Heart right ventricle (tissue), 16 donors: ENCODE measurements around the gene DTNA. TPM values are rescaled to one million over a fixed set of nuclear protein-coding genes. Genes with fewer than 3 reads are reported as not detected.
"Not testable (repeated sequence)": the region's sequence is repeated elsewhere in the genome, so short reads cannot be mapped to it uniquely, and the experiment has no call there.

Source experiments
- ATAC-seq, 8 donors: fragments of 200-7000 bp; cut with Tn5 transposase; one replicate each; pipeline ENCODE4 v1.9.1; 2020; ENCODE audit warnings: mild to moderate bottlenecking in 8 of 8, moderate library complexity in 8 of 8, moderate number of reproducible peaks in 1 of 8
- DNase-seq, 2 donors: peaks; one replicate each; pipeline ENCODE4 v3.0.0-alpha.2; 2020
- H3K27ac ChIP-seq, 10 donors: fragments of 200-600 bp; sonication (generic) in 2 of 10; one replicate each; pipeline versions ENCODE4 v1.5.0 to v1.8.0; 2020 to 2022; ENCODE audit warnings: mild to moderate bottlenecking in 3 of 10
- H3K27me3 ChIP-seq, 7 donors: fragments of 200-600 bp; one replicate each; pipeline ENCODE4 v1.8.0; 2021 to 2022; ENCODE audit warnings: mild to moderate bottlenecking in 2 of 7
- H3K36me3 ChIP-seq, 9 donors: fragments of 200-600 bp; sonication (generic) in 1 of 9; one replicate each; pipeline versions ENCODE4 v1.5.0 to v1.8.0; 2020 to 2022; ENCODE audit warnings: mild to moderate bottlenecking in 2 of 9
- H3K4me1 ChIP-seq, 9 donors: fragments of 200-600 bp; sonication (generic) in 1 of 9; one replicate each; pipeline versions ENCODE4 v1.5.0 to v1.8.0; 2020 to 2022; ENCODE audit warnings: mild to moderate bottlenecking in 4 of 9
- H3K4me3 ChIP-seq, 10 donors: fragments of 200-600 bp; sonication (generic) in 2 of 10; one replicate each; pipeline versions ENCODE4 v1.5.0 to v1.8.0; 2020 to 2022; ENCODE audit warnings: mild to moderate bottlenecking in 7 of 10, moderate library complexity in 2 of 10
- H3K9me3 ChIP-seq, 11 donors: fragments of 200-600 bp in 10 of 11; sonication (generic) in 2 of 11; one replicate each; pipeline versions ENCODE4 v1.5.0 to v1.8.0; 2013 to 2022; ENCODE audit warnings: mild to moderate bottlenecking in 2 of 11, control low read depth in 1 of 11, moderate library complexity in 1 of 11
- CTCF ChIP-seq, 9 donors: fragments of 200-600 bp; sonication (generic) in 2 of 9; IDR thresholded peaks; one replicate each; pipeline versions ENCODE4 v1.5.0 to v1.8.0; 2021 to 2022; ENCODE audit warnings: antibody characterized with exemption in 9 of 9, mild to moderate bottlenecking in 5 of 9, moderate library complexity in 1 of 9
- WGBS, 2 donors: extraction: QIAGEN DNeasy Blood & Tissue Kit; methylation state at CpG; one replicate each; pipeline ENCODE4 v1.1.7; 2013; ENCODE audit warnings: inconsistent platforms in 1 of 2; 5-methylcytosine and 5-hydroxymethylcytosine counted together
- intact Hi-C, 10 donors: fragments of 100-400 bp; cut with DNase I; formaldehyde crosslinking; loops; one replicate each; pipeline versions ENCODE4 v1.11.1 to v1.14.2; 2022
- polyA plus RNA-seq, 2 donors: library from polyadenylated mRNA; stranded (reverse); fragments of 200-250 nt; gene quantifications; one replicate each; pipeline ENCODE4 v1.2.3, GENCODE V29; 2013
- total RNA-seq, 10 donors: library from RNA; stranded (reverse); fragmentation: NEBNext Ultra II Directional in 3 of 10; extraction: Animal tissue kit (Norgen Biotek cat#: 25700) in 3 of 10; gene quantifications; one replicate each; pipeline versions ENCODE4 v1.2.1 to v1.2.4, GENCODE V29; 2021 to 2023
- donor health status: Arrhythmogenic right ventricular cardiomyopathy.
- donor health status: ischemic (EF 13 %, LVEDD 7.1; RV severe dilation, severe dysfunction).
- donor health status: healthy with polysubstance abuse.
- donor health status: DM: no; HTN: yes; CAD: no.
- donor health status: DM: no; HTN: no; CAD: no.
- donor health status: ischemic (EF 25% LVEDD 6.9; RV normal size, moderate dysfunction).
- donor health status: ischemic (EF 25% LVEDD 5.7; RV mildly dilated, moderate dysfunction).
- donor health status: healthy.
- donor health status: DM: yes; HTN: yes; CAD: no.
- donor health status: Ischemic cardiomyopathy.
- donor health status: ischemic (EF 35%, LVEDD 5.7; RV mildly dilated, moderate dysfunction).
- donor health status: nonischemic (EF 11% LVEDD 7.7; RV severe dilation, severe dysfunction).
- donor health status: DM: yes; HTN: yes; CAD: no.
- donor health status: PGD.
- donor health status: ischemic (EF 29% LVEDD 5.4; RV normal size, mild dysfunction).
- donor health status: nonischemic (EF 23%, LVEDD 6.1; RV moderate dilation, normal function).

DTNA gene
- total and polyA plus RNA-seq, 12 donors: 65.4 to 198 (median 179) TPM

- no peaks in the 10 kb centered on the region for H3K36me3 ChIP-seq
- intact Hi-C loops: no loop called here
- 74 to 77% methylated on average over 3 of the region's 3 CpGs for WGBS, 2 donors
- DNase-seq (no peak), ATAC-seq (no peak)
- H3K27ac ChIP-seq: no peak overlapping the region
- no peaks in the 10 kb centered on the region for H3K27me3 ChIP-seq
- H3K9me3 ChIP-seq: no peaks in the 10 kb centered on the region
- H3K4me1 ChIP-seq: peaks cover 0 to 6% (median 0%) of the 10 kb centered on the region in 9 donors
- no peak for TF ChIP-seq CTCF (IDR thresholded peaks at IDR 0.05)
- no peak overlapping the region for H3K4me3 ChIP-seq
Observed at GRCh38 chr18:34904994-34905393, 194.9 kb downstream of the DTNA start.

GRCh38 chr18:34906985-34907384, 196.9 kb downstream of the DTNA start:
- DNase-seq, H3K27me3 ChIP-seq, H3K9me3 ChIP-seq, H3K36me3 ChIP-seq, intact Hi-C loops, H3K27ac ChIP-seq, H3K4me1 ChIP-seq, H3K4me3 ChIP-seq, ATAC-seq: not testable (repeated sequence)
- WGBS, 2 donors: 44 to 66% methylated on average over 1 of the region's 1 CpG

- H3K4me3 ChIP-seq: no peak overlapping the region
Observed at GRCh38 chr18:34909637-34910364, 199.7 kb downstream of the DTNA start.

GRCh38 chr18:34911081-34911480, 201.0 kb downstream of the DTNA start:
- no peak for DNase-seq
- no peak for ATAC-seq
- Histone ChIP-seq H3K36me3 (no peaks in the 10 kb centered on the region), H3K4me3 (no peak overlapping the region), H3K27ac (no peak overlapping the region), H3K9me3 (no peaks in the 10 kb centered on the region), H3K27me3 (no peaks in the 10 kb centered on the region), H3K4me1 (peaks cover 0 to 9% (median 0%) of the 10 kb centered on the region in 9 donors)
- 82 to 83% methylated on average over 2 of the region's 2 CpGs for WGBS, 2 donors
- intact Hi-C loops: no loop called here
- TF ChIP-seq CTCF (IDR thresholded peaks at IDR 0.05): no peak

More at GRCh38 chr18:34909637-34910364, 199.7 kb downstream of the DTNA start:
- intact Hi-C loops: no loop called here
- ATAC-seq: peak in 5 of 8 donors; percentile 24 to 87 (median 53)
- Histone ChIP-seq H3K4me1 (peaks cover 0 to 9% (median 0%) of the 10 kb centered on the region in 9 donors), H3K27me3 (no peaks in the 10 kb centered on the region), H3K27ac (peak overlapping the region in 1 of 10 donors; percentile 38), H3K9me3 (no peaks in the 10 kb centered on the region), H3K36me3 (no peaks in the 10 kb centered on the region)
- 90 to 94% methylated on average over 4 of the region's 4 CpGs for WGBS, 2 donors
- DNase-seq: no peak
- no peak for TF ChIP-seq CTCF (IDR thresholded peaks at IDR 0.05)
